ENCODE results near the gene NUDT15. TPM values are rescaled to one million over a fixed set of nuclear protein-coding genes. Genes with fewer than 3 reads are reported as not detected.
"Not testable (repeated sequence)": the region's sequence is repeated elsewhere in the genome, so short reads cannot be mapped to it uniquely, and the experiment has no call there.

The NUDT15 gene
- total RNA-seq, 4 donors from 2014 or later: 7.1 to 13.9 (median 10.7) TPM

DNA sequence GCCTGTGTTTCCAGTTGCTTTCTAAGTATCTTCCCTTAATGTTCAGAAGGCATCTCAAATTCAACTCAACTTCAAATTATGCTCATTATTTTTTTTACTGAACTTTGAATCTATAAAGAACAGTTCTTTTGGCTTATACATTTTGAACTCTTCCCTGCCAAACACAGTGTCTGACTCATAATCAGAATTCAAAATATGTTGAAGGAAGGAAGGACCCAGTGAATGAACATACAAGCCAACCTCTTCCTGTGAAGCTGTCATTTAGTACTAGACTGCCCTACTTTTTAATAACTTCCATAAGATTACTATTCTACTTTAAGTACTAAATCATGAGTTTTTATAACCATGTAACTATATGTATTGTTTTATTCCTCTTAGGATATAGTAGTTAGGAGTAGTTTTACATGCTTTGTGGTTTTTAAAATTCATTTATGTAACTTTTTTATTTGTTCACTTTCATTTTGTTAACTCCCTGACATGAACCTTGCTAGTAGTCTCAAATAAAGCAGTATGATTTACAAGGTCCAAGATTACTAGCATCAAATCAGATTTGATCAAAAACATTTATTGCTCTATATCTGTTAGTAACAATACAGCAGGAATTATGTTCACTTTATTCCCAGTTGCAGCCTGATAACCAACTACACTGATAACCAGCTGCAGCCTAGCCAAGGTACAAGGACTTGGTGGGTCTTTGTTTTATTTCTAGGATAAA, 6.4 kb downstream of the NUDT15 start:
- H3K4me1 ChIP-seq: no peaks in the 10 kb centered on the region
- no peak overlapping the region for H3K4me3 ChIP-seq
- no peak for ATAC-seq
- intact Hi-C loops (cut with DNase I; ENCODE audit: low total_unique reads) (no loop called here), in situ Hi-C loops (cut with MboI; ENCODE audit: low sequenced_read_pairs in 4 of 4) (no loop called here)
- H3K9me3 ChIP-seq: no peaks in the 10 kb centered on the region
- H3K27me3 ChIP-seq: no peaks in the 10 kb centered on the region
- no peak overlapping the region for H3K27ac ChIP-seq
- no peak for DNase-seq
- TF ChIP-seq POLR2A (IDR thresholded peaks at IDR 0.05): no peak
- TF ChIP-seq, protein P1, sequence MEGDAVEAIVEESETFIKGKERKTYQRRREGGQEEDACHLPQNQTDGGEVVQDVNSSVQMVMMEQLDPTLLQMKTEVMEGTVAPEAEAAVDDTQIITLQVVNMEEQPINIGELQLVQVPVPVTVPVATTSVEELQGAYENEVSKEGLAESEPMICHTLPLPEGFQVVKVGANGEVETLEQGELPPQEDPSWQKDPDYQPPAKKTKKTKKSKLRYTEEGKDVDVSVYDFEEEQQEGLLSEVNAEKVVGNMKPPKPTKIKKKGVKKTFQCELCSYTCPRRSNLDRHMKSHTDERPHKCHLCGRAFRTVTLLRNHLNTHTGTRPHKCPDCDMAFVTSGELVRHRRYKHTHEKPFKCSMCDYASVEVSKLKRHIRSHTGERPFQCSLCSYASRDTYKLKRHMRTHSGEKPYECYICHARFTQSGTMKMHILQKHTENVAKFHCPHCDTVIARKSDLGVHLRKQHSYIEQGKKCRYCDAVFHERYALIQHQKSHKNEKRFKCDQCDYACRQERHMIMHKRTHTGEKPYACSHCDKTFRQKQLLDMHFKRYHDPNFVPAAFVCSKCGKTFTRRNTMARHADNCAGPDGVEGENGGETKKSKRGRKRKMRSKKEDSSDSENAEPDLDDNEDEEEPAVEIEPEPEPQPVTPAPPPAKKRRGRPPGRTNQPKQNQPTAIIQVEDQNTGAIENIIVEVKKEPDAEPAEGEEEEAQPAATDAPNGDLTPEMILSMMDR (IDR thresholded peaks at IDR 0.05 in 4 of 5, conservative IDR thresholded peaks at IDR 0.05 in 1 of 5): no peak
- peaks cover 0 to 27% of the 10 kb centered on the region in 2 donors for H3K36me3 ChIP-seq

DNA sequence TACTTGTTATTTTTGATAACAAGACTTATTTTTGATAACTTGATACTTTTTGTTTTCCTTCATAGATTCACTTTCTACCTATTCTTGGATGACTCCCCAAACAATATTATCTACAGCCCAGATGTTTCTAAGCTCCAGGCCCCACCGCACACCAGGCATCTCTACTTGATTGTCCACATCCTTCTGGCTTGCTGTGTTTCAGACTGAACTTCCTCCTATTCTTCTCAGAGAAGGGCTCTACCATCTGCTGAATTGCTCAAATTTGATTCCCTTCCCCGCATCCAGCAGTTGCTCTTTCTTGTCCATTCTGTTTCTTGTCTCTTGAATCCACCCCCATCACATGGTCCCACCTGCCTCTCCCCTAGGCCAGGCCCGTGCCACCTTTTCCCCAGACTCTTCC, 13.0 kb downstream of the NUDT15 start:
- Histone ChIP-seq H3K4me1 (no peaks in the 10 kb centered on the region), H3K36me3 (peaks cover 0 to 23% of the 10 kb centered on the region in 2 donors), H3K4me3 (no peak overlapping the region), H3K9me3 (no peaks in the 10 kb centered on the region), H3K27ac (no peak overlapping the region), H3K27me3 (no peaks in the 10 kb centered on the region)
- DNase-seq (no peak), ATAC-seq (no peak)
- intact Hi-C loops (cut with DNase I; ENCODE audit: low total_unique reads): no loop called here
- TF ChIP-seq, protein P1 (IDR thresholded peaks at IDR 0.05 in 4 of 5, conservative IDR thresholded peaks at IDR 0.05 in 1 of 5): no peak
- in situ Hi-C loops (cut with MboI; ENCODE audit: low sequenced_read_pairs in 4 of 4): no loop called here

DNA sequence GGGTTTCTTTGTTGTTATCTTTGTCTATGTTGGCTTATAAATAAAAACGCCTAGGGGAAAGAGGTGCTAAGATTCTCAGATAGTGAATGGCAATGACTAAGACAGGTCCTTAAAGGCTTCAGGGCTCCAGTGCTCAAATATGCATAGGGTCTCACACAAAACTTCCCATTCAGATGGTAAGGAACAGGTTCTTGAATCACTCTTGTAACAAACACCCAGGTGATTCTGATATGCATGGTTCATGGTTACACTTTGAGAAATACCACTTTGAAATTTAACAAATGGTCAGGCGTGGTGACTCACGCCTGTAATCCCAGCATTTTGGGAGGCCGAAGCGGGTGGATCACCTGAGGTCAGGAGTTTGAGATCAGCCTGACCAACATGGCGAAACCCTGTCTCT, 17.1 kb downstream of the NUDT15 start:
- Histone ChIP-seq H3K9me3 (no peaks in the 10 kb centered on the region), H3K36me3 (peaks cover 0 to 8% of the 10 kb centered on the region in 2 donors), H3K4me1 (no peaks in the 10 kb centered on the region), H3K4me3 (no peak overlapping the region), H3K27ac (no peak overlapping the region), H3K27me3 (no peaks in the 10 kb centered on the region)
- TF ChIP-seq, protein P1 (IDR thresholded peaks at IDR 0.05 in 4 of 5, conservative IDR thresholded peaks at IDR 0.05 in 1 of 5): no peak
- TF ChIP-seq POLR2A (IDR thresholded peaks at IDR 0.05): no peak
- no peak for DNase-seq
- no peak for ATAC-seq
- intact Hi-C loops (cut with DNase I; ENCODE audit: low total_unique reads) (no loop called here), in situ Hi-C loops (cut with MboI; ENCODE audit: low sequenced_read_pairs in 4 of 4) (no loop called here)

DNA sequence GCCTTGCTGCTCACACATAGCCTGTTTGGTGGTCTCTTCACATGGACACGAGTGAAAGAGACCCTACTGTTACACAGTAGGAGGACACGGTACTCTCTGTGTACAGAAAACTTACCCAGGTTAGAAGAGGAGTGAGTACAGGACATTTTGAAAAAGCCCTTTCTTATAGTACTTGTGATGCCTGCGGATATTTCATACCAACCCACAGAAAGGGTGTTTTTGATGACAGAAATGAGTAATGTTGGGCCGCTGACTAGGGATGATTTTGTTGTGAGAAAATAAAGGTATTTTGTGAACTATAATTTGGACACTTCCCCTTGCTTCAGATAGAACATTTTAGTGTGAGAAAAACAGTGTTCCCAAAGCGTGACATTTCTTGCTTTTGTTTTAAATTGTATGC, 18.2 kb downstream of the NUDT15 start:
- no peak for DNase-seq
- H3K9me3 ChIP-seq: no peaks in the 10 kb centered on the region
- H3K4me1 ChIP-seq: no peaks in the 10 kb centered on the region
- no peak overlapping the region for H3K27ac ChIP-seq
- ATAC-seq: no peak
- H3K27me3 ChIP-seq: no peaks in the 10 kb centered on the region
- peaks cover 0 to 8% of the 10 kb centered on the region in 2 donors for H3K36me3 ChIP-seq
- in situ Hi-C loops (cut with MboI; ENCODE audit: low sequenced_read_pairs in 4 of 4) (no loop called here), intact Hi-C loops (cut with DNase I; ENCODE audit: low total_unique reads) (no loop called here)
- TF ChIP-seq, protein P1 (IDR thresholded peaks at IDR 0.05 in 4 of 5, conservative IDR thresholded peaks at IDR 0.05 in 1 of 5): no peak
- no peak for TF ChIP-seq POLR2A (IDR thresholded peaks at IDR 0.05)
- H3K4me3 ChIP-seq: no peak overlapping the region

DNA sequence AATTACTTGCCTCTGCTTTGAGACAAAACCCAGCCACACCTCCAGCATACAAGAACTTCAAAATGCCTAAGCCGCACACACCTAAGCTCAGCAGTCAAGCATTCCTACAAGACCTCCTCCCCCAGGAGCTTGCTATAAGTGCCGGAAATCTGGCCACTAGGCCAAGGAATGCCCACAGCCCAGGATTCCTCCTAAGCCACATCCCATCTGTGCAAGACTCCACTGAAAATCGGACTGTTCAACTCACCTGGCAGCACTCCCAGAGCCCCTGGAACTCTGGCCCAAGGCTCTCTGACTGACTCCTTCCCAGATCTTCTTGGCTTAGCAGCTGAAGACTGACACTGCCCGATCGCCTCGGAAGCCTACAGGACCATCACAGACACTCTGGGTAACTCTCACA, 21.0 kb downstream of the NUDT15 start:
- H3K4me1 ChIP-seq; H3K27me3 ChIP-seq; H3K36me3 ChIP-seq; ATAC-seq; H3K4me3 ChIP-seq; DNase-seq; H3K9me3 ChIP-seq; intact Hi-C loops (cut with DNase I; ENCODE audit: low total_unique reads); H3K27ac ChIP-seq; in situ Hi-C loops (cut with MboI; ENCODE audit: low sequenced_read_pairs in 4 of 4): not testable (repeated sequence)

DNA sequence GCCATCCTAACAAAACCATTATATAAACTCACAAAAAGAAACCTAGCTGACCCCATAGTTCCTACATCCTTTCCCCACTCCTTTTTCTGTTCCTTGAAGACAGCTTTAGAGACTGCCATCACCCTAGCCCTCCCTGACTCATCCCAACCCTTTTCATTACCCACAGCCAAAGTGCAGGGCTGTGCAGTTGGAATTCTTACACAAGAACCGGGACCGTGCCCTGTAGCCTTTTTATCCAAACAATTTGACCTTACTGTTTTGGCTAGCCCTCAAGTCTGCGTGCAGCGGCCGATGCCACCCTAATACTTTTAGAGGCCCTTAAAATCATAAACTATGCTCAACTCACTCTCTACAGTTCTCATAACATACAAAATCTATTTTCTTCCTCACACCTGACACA, 22.4 kb downstream of the NUDT15 start:
- H3K9me3 ChIP-seq; DNase-seq; intact Hi-C loops (cut with DNase I; ENCODE audit: low total_unique reads); ATAC-seq; in situ Hi-C loops (cut with MboI; ENCODE audit: low sequenced_read_pairs in 4 of 4); H3K4me3 ChIP-seq; H3K4me1 ChIP-seq; H3K27ac ChIP-seq; H3K36me3 ChIP-seq; H3K27me3 ChIP-seq: not testable (repeated sequence)

Data from gastrocnemius medialis (tissue), 4 donors.